A172 (cell line): ENCODE data around the gene RBM5. TPM values are rescaled to one million over a fixed set of nuclear protein-coding genes. Genes with fewer than 3 reads are reported as not detected.

Source experiments
- DNase-seq: peaks from one replicate; pipeline ENCODE4 v3.0.0-alpha.2; 2015; ENCODE audit warnings: low spot score
- total RNA-seq: library from RNA; depleted of rRNA; stranded (reverse); fragments of >200 nt; shearing (Covaris generic); gene quantifications from 2 replicates; pipeline ENCODE4 v1.2.3, GENCODE V29; 2014

The RBM5 gene
- total RNA-seq, 1 experiment from 2014 or later, result 79.1 TPM

DNA sequence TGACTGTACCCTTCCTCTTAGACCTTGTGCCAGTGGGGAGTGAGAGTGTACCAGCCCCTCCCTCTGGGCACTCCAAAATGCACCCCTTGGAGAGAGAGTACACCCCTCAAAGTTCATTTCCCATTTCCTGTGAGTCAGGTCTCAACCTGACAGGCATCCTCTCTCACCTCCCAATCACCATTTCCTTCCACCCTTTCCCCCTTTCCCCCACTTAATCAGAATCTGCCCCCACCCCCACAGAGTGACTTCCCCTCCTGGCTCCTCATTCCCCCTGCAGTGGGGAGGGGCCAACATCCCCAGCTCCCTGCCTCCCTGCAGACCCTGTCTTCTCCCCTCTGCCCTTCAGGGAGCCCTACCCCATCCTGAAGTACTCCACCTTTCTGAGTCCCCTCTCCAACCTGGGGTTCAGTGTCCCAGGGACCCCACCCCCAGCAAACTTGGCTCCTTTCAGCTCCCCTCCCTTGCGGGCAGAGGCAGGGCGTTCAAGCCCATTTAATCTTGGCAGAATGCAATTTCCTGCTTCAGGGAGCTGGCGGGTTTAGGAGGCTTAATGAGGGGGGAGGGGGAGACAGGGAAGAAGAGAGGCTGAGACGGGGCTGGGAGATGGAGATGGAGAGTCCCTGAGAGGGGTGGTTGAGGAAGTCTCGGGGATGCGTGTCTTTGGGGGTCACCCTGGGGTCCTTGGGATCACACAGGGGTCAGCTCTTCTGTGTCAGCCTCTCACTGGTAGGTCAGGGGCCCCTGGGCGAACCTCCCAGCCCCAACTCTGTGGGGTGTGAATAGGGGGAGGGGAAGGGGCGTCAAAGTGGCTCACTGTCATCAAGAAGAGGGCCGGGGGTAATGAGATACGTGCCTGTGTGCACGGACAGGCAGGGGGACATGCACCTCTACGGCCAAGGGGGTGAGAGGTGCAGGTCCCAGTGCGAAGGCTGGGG lies 49.8 kb downstream of the RBM5 start:
- peak; percentile 50 for DNase-seq

- no peak for DNase-seq
Observed at GRCh38 chr3:50139308-50139707, 50.6 kb downstream of the RBM5 start.

DNA sequence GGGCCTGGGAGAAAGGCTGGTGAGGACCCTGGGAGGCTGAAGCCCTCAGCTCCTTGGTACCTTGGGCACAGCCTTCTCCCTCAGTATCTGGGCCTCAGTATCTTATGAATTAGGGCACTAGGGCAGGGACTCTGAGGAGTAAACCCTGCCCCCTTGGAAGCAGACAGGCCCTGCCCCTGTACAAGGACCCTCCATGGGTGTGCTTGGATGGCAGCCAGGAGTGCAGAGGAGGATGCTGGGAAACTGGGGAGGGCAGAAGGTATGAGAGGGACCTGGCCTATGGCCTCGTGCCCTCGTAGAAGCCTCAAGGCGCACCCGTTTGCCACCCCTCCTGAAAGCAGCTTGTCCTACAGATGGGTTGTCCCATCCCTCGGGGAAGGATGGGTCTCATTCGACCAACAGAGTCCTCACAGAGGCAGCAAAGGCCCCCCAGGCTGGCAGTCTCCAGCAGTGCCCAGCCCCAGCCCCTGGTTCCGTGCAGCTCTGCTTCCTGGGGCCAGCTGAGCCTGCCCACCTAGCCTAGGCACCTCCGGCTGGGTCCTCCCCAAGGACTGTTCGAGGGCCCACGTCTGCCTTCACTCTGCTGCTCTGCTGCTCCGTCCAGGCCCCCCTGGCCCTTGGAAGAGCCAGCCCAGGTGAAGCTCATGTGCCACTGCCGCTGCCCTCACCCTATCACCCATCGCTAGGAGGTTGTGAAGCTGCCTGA lies 51.2 kb downstream of the RBM5 start:
- no peak for DNase-seq

GRCh38 chr3:50140990-50141389 lies 52.3 kb downstream of the RBM5 start:
- DNase-seq, result no peak

GRCh38 chr3:50146316-50146901 lies 57.7 kb downstream of the RBM5 start:
- no peak for DNase-seq

DNA sequence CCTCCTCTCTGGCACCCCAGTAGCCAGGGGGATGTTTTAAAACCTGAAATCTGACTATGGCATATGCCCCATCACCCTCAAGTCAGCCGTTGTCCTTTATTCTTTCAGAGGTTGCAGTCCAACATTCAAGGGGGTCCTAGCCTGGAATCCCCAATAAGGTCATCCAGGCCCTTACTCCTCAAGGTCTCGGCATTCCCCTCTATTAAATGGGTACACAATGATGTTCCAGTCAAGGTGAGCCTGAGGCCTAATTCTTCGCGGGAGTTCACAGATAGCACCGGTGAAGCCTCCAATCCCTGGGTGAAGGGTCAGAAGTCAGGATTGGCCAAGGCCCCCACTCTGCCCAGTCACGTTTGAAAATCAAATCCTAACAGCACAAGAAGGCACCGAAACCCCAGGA lies 58.3 kb downstream of the RBM5 start:
- DNase-seq, result no peak

DNA sequence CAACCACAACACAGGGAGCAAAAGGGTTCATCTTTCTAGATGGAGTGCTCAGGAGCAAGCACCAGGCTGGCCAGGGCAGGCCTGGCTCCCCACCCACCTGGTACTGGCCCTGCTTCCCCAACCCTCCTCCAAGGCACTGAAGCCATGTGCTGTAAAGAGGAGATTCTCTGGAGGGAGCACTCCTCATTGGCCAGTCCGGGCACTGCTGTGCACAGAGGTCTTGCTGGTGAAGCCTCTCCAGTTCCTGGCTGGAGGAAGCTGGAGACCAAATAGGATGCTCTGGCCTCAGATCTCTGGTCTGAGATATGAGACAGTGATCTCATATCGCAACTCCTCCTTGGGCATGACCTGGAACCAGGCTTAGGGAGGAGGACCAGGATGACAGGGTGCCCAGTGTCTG lies 58.7 kb downstream of the RBM5 start:
- DNase-seq, result no peak

GRCh38 chr3:50147861-50148260 lies 59.1 kb downstream of the RBM5 start:
- DNase-seq, result no peak

DNA sequence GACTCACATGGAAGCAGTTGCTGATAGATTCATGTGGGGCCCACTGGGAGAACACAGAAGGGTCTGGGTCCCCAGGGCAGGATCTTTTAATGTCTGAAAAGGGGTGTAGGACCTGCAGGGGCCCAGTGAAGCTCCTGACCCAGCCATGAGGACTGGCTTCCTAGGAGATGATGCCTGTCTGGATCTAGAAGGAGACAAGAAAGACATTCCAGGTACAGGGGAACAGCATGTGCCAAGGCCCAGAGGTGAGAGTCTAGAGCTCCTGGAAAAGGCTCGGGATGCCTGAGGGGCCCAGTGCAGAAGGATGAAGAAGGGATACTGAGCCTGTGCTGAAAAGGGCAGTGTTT lies 61.7 kb downstream of the RBM5 start:
- DNase-seq, result no peak

GRCh38 chr3:50150863-50151686 lies 62.4 kb downstream of the RBM5 start:
- DNase-seq, result no peak

DNA sequence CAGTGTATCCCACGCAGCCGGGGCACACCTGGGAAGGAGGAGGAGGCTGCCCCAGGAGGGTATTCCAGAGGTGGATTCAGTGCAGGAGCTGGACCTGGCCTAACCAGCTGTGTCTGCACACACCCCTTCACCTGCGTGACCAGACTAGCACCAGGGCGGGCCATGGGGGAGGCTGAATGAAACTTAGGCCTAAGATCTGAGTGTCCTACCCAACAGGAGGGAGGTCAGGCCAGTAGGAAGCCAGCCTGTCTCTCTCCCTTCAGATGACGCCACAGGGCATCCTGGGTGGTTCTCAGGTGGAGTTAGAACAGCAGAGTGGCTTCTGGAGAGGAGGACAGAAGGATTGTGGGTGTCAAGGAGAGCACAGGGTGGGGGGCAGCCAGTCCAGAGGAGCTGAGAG lies 63.0 kb downstream of the RBM5 start:
- DNase-seq, result no peak

DNA sequence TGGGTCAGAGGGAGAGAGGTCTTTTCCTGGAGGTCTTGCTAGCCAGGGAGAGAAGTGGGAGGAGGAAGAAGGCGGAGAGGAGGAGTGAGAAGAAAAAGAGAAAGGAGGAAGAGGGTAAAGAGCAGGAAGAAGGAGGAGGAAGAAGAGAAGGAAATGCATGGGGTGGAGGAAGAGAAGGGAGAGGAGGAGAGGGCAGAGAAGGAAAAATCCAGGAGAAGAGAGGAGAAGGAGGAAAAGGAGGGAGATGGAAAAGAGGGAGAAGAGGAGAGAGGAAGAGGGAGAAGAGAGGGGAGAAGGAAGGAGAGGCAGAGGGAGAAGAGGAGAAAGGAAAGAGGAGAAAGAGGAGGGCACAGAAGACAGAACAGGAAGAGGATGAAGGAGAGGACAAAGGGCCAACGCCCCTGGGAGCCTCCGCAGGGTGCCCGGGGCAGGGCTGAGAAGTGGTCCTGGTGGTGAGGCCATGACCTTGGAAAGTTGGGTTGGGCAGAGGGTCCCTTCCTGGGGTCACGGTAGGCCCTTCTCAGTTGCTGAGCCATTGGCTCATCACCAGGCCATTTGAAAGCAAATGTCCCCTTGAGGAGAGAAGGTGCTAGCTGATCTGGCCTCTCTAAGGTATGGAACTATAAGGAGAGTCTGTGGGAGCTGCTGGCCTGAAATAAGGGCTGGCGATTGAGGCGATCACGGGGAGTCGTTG lies 65.2 kb downstream of the RBM5 start:
- DNase-seq, result no peak

DNA sequence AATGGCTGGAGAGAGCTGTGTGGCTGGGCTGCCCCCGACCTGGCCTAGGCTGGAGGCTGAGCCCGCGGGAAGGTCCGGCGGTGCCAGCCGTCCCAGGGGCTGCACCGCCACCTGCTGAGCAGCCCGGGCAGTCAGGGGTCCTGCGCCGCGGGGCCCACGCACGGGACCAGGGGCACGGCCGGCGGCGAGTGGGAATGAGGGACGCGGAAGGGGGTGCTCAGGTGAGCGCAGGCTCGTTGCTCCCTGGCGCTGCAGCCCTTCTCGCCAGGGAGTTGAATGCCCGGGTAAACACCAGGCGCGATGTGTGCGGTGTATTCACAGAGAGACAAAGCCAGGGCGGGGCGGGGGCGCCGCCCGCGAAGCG lies 65.7 kb downstream of the RBM5 start:
- no peak for DNase-seq

DNA sequence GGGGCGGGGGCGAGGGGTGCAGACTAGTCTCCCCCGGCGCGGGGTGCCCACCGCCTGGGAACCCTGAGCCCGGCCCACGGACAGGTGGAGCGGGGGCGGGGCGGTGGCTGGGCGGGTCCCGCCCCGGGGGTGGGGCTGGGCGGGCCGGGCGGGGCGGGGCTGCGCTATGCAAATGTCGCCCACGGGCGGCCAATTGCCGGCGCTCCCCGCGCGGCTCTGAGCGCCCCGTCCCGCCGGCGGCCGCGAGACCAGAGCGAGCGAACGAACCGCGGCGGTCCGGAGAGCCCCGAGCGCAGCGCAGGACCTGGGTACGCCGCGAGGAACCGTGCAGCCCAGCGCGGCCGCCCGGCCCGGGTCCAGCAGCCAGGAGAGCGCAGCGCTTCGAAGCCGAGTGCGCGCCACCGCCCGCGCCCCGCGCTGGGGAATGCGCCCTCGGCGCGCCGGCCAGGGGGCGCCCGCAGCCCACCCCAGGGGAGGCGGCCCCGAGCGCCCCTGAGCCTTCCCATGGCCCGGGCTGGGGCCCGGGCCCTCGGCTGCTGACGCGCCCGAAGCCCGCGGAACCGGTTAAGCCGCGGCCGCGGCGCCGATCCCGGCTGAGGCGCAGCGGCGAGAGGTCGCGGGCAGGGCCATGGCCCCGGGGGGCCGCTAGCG lies 66.2 kb downstream of the RBM5 start, which contains the start of gene SEMA3F:
SEMA3F (plus strand) TSS at position 485 of the 651 bp plus-strand sequence. CDS start 4,299 bp downstream, outside the sequence.
- no peak for DNase-seq

DNA sequence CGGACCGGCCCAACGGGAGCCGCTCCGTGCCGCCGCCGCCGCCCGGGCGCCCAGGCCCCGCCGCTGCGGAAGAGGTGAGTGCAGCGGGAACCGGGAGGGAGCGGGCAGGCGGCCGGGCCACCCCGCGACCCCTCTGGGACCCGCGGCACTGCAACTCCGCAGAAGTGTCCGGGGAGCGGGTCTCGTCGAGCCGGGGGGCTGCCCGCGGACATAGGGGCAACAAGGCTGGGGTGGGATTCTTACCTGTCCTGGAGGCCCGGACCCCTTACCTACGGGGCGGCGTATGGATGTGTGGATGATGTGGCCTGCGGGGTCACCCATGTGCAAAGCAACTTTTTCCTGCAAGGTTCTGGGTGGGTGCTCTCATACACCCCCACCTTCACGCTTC lies 66.8 kb downstream of the RBM5 start:
- DNase-seq, result no peak

- DNase-seq, result no peak
Observed at GRCh38 chr3:50155891-50156290, 67.2 kb downstream of the RBM5 start.

DNA sequence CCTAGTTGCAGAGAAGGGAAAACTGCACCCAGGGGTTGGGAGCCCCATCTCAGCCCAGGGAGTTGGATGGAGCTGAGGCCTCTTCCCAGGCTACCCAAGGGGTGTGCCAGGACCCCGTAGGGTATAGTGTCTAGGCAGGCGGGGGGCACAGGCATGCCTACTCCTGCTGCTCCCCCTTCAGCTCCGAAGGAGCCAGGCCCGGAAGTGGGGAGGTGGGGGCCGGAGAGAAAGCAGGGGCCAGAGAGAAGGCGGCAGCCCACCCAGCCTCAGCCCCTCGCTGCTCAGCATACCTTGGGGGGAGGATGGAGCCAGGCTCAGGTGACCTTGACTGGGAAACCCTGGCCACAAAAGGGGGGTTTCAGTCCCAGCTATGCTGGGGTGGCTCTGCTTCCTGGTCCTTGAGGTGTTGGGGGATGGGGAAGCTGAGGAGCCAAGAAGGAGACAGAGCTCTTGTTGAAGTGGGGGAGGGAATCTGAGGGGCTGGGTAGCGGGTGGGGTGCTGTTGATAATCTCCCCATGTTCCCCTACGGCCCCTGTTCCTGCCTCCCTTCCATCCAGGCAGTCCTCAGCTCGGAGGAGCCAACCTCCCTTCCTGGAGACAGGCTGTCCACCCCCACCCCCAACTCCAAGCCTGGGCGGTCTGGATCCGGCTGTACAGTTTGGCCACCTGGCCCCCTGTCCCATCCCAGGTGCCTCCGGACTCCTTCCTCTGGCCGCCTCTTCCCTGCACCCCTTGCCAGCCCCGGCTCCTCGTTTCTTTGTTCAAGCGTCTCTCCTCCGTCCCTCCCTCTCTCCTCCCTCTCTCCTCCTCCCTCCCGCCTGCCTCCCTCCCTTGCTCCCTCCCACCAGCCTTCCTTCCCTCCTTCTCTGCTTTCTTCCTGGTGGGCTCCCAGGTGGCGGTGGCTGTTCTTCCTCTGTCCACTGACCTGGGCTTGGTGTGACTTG lies 68.1 kb downstream of the RBM5 start:
- DNase-seq, result no peak

DNA sequence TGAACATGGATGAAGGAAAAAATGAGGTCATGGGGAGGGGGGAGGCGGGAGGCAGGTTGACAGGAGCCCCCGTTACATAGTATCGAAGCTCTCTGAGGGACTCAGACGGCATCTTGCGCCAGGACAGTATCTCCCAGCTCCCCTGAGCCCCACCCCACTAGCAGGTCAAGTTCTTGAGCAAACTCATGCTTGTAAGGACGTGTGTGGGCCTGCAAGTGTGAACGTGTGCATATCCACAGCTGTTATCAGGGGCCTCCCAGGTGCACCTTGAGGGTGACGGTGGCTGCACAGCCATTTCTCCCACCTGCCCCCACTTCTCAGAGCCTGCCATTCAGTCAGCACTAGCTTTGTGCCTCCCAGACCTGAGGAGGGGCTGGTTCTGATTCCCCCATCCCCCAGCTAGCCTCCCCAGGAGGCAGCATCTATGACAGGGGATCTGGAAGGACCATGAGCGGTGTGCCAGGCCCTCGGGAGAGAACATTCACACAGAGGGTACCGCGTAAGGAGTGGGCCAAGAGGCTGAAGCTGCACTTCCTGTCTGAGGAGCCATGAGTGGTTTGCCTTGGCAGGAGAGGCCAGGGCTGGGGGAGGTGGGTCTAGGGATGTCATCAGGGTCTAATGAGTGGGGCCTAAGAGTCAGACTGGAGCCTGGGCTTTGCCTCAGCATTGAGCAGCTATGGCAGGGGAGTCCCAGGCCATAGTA lies 69.3 kb downstream of the RBM5 start:
- no peak for DNase-seq
